Psoas muscle (tissue), 8 donors: ENCODE results near the gene PACS1. TPM values are rescaled to one million over a fixed set of nuclear protein-coding genes. Genes with fewer than 3 reads are reported as not detected.

Experiments
- ATAC-seq, 4 donors: fragments of 200-7000 bp; cut with Tn5 transposase; one replicate each; pipeline ENCODE4 v1.9.1; 2020; ENCODE audit warnings: moderate library complexity in 3 of 4, mild to moderate bottlenecking in 2 of 4
- DNase-seq, 2 donors: peaks; one replicate each; pipeline ENCODE4 v3.0.0-alpha.2; 2020
- H3K27ac ChIP-seq: fragments of 200-600 bp; one replicate; pipeline ENCODE4 v1.8.0; 2022
- H3K27me3 ChIP-seq, 3 donors: fragments of 200-600 bp in 1 of 3; one replicate each; pipeline versions ENCODE4 v1.6.1 to v1.8.0; 2013 to 2022; ENCODE audit warnings: low read length in 2 of 3, mild to moderate bottlenecking in 2 of 3, moderate library complexity in 1 of 3; ENCODE audit not compliant: insufficient read depth in 3 of 3
- H3K36me3 ChIP-seq, 2 donors: fragments of 200-600 bp in 1 of 2; one replicate each; pipeline versions ENCODE4 v1.6.1 to v1.8.0; 2013 to 2022; ENCODE audit warnings: low read depth in 1 of 2, mild to moderate bottlenecking in 1 of 2, moderate library complexity in 1 of 2; ENCODE audit not compliant: insufficient read depth in 1 of 2
- H3K4me1 ChIP-seq: fragments of 200-600 bp; one replicate; pipeline ENCODE4 v1.8.0; 2022
- H3K4me3 ChIP-seq: fragments of 200-600 bp; one replicate; pipeline ENCODE4 v1.8.0; 2022; ENCODE audit warnings: mild to moderate bottlenecking
- H3K9me3 ChIP-seq: fragments of 200-600 bp; one replicate; pipeline ENCODE4 v1.8.0; 2022
- WGBS, 3 donors: extraction: QIAGEN DNeasy Blood & Tissue Kit; methylation state at CpG; one replicate each; pipeline versions ENCODE4 v1.1.6 to v1.1.7; 2013; 5-methylcytosine and 5-hydroxymethylcytosine counted together
- intact Hi-C, 2 donors: fragments of 100-400 bp; cut with DNase I; formaldehyde crosslinking; loops; one replicate each; pipeline versions ENCODE4 v1.11.0 to v1.14.2; 2022
- polyA plus RNA-seq, 3 donors: library from polyadenylated mRNA; stranded (reverse); fragments of 200-250 nt; gene quantifications; one replicate each; pipeline ENCODE4 v1.2.3, GENCODE V29; 2013
- total RNA-seq, 4 donors: library from RNA; stranded (reverse); fragmentation: NEBNext Ultra II Directional in 2 of 4; extraction: Animal tissue kit (Norgen Biotek cat#: 25700) in 2 of 4; gene quantifications; one replicate each; pipeline versions ENCODE4 v1.2.1 to v1.2.4, GENCODE V29; 2021 to 2023
- TF ChIP-seq, protein P1 (sequence below): fragments of 200-600 bp; IDR thresholded peaks from one replicate; pipeline ENCODE4 v1.8.0; 2022; ENCODE audit warnings: antibody characterized with exemption
- donor health status: healthy with polysubstance abuse.
- donor health status: DM: no; HTN: no; CAD: no; lungs with moderate emphysema.
- donor health status: Bipolar disorder and iron deficiency.
- donor health status: healthy.
- donor health status: DM: yes; HTN: yes; CAD: no.
- donor health status: DM: no; HTN: no; CAD: no.
- donor health status: DM: no; HTN: no; CAD: no.
- donor health status: DM: yes; HTN: yes; CAD: no.

PACS1 gene
- total and polyA plus RNA-seq, 7 donors, result 7.4 to 27.8 (median 16.3) TPM

DNA sequence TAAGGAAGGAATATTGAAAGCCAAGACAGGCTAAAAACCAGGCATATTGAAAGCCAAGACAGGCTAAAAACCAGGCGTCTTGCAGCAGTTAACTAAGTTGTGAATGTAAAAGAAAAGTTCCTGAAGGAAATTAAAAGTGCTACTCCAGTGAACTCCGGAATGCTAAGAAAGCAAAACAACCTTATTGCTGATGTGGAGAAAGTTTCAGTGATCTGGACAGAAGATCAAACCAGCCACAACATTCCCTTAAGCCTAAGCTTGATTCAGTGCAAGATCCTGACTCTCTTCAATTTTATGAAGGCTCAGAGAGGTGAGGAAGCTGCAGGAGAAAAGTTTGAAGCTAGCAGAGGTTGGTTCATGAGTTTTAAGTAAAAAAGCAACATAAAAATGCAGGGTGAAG lies 51.4 kb downstream of the PACS1 start:
- Histone ChIP-seq H3K36me3 (no peaks in the 10 kb centered on the region), H3K4me1 (peaks cover 14% of the 10 kb centered on the region)
- 87 to 90% (median 88%) methylated on average over 2 of the region's 2 CpGs for WGBS, 3 donors

DNA sequence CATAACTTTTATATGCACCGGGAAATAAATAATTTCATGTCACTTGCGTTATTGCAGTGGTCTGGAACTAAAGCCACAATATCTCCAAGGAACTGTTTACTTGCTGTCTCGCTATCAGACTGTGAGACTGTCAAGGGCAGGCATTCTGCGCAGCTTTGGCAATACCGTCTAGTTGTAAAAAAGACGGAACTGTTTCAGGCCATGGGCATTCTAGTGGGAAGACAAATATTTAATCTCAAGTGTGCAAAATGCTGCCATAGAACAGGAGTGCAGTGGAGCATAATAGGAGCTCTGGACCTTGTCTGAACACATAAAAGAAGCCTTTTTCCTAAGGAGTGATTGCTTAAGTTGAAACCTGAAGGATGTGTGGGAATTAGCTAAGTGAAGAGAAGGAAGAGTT lies 53.8 kb downstream of the PACS1 start:
- Histone ChIP-seq H3K9me3 (no peaks in the 10 kb centered on the region), H3K36me3 (no peaks in the 10 kb centered on the region), H3K4me3 (no peak overlapping the region), H3K27me3 (no peaks in the 10 kb centered on the region), H3K4me1 (peaks cover 23% of the 10 kb centered on the region), H3K27ac (no peak overlapping the region)
- TF ChIP-seq, protein P1, sequence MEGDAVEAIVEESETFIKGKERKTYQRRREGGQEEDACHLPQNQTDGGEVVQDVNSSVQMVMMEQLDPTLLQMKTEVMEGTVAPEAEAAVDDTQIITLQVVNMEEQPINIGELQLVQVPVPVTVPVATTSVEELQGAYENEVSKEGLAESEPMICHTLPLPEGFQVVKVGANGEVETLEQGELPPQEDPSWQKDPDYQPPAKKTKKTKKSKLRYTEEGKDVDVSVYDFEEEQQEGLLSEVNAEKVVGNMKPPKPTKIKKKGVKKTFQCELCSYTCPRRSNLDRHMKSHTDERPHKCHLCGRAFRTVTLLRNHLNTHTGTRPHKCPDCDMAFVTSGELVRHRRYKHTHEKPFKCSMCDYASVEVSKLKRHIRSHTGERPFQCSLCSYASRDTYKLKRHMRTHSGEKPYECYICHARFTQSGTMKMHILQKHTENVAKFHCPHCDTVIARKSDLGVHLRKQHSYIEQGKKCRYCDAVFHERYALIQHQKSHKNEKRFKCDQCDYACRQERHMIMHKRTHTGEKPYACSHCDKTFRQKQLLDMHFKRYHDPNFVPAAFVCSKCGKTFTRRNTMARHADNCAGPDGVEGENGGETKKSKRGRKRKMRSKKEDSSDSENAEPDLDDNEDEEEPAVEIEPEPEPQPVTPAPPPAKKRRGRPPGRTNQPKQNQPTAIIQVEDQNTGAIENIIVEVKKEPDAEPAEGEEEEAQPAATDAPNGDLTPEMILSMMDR, result no peak
- DNase-seq (no peak), ATAC-seq (no peak)
- intact Hi-C loops, result no loop called here
- WGBS, 3 donors, result 96 to 98% (median 96%) methylated on average over 6 of the region's 6 CpGs

More for the DNA sequence above, 51.4 kb downstream of the PACS1 start:
- TF ChIP-seq, protein P1, result no peak
- Histone ChIP-seq H3K27me3 (no peaks in the 10 kb centered on the region), H3K27ac (no peak overlapping the region), H3K4me3 (no peak overlapping the region), H3K9me3 (no peaks in the 10 kb centered on the region)
- intact Hi-C loops, result no loop called here
- ATAC-seq (no peak), DNase-seq (no peak)

DNA sequence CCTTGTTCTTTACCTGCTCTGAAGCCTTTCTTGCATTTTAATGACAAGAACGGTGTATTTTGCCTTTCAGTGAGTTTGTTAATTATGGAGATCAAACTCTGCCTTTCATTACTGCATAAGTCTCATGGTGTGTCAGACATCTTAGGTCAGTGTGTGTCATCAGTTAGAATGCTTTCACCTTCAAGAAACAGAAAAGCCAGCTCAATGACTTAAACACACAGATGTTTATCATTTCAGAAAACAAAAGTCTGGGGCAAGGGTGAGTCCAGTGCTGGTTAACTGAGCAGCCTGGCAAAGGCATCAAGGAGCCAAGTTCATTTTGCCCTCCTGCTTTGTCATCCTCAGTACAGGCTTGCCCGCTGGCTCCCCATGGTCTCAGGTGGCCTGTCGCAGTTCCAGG lies 54.5 kb downstream of the PACS1 start:
- ATAC-seq (no peak), DNase-seq (no peak)
- TF ChIP-seq, protein P1, result no peak
- Histone ChIP-seq H3K27me3 (no peaks in the 10 kb centered on the region), H3K4me3 (no peak overlapping the region), H3K4me1 (peaks cover 17% of the 10 kb centered on the region), H3K27ac (no peak overlapping the region), H3K36me3 (no peaks in the 10 kb centered on the region), H3K9me3 (no peaks in the 10 kb centered on the region)
- 89 to 92% (median 90%) methylated on average over 3 of the region's 3 CpGs for WGBS, 3 donors
- intact Hi-C loops, result no loop called here

GRCh38 chr11:66126064-66126463 lies 56.0 kb downstream of the PACS1 start:
- ATAC-seq, result no peak
- Histone ChIP-seq H3K27ac (peak overlapping the region; percentile 41), H3K36me3 (no peaks in the 10 kb centered on the region), H3K27me3 (no peaks in the 10 kb centered on the region), H3K4me3 (no peak overlapping the region), H3K9me3 (no peaks in the 10 kb centered on the region), H3K4me1 (peaks cover 18% of the 10 kb centered on the region)
- no peak for DNase-seq
- WGBS, 3 donors, result 80 to 82% (median 82%) methylated on average over 3 of the region's 3 CpGs
- TF ChIP-seq, protein P1, result no peak
- intact Hi-C loops, result no loop called here

DNA sequence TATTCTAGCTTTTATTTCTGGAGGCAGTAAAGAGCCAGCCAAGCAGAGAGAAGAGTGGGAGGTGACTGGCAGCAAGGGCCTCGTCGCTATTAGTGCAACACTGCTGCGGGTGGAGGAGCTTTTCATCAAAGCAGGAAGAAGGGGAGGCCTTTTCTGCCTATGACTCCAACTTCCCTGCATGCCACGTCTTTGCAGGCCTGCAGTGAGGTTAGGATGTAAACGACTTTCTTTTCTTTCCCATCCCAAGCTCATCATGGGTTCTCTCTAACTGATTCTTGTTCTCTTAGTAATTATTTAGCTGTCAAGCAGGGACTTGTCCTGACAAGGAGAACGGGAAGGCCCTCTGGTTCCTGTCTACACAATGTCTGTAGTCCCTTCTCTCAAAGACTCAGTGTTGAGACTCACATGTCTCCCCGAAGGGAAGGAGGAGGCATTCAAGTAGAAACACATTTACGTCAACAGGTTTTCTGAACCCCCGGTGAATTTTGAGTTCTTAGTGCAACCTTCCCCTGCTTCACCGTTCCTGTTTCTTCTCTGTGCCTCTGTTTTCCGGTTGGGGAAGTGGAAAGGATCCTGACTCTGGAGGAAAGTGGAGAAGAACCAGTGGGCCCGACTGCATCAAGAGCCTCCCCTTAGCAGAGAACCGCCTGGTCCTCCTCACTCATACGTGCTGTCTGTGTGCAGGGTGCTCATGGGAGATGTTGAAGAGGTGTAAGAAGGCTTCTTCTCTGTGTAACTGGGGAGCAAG lies 56.9 kb downstream of the PACS1 start:
- H3K36me3 ChIP-seq, result no peaks in the 10 kb centered on the region
- intact Hi-C loops, result no loop called here
- peaks cover 21% of the 10 kb centered on the region for H3K4me1 ChIP-seq
- ATAC-seq, result peak; percentile 52 to 81 (median 65)
- H3K4me3 ChIP-seq, result peak overlapping the region; percentile 16
- H3K27ac ChIP-seq, result peak overlapping the region; percentile 41
- H3K27me3 ChIP-seq, result no peaks in the 10 kb centered on the region
- WGBS, 3 donors, result 43 to 45% (median 44%) methylated on average over 14 of the region's 14 CpGs
- H3K9me3 ChIP-seq, result no peaks in the 10 kb centered on the region
- TF ChIP-seq, protein P1, result no peak
- DNase-seq, result peak; percentile 36 to 60
